ENCODE results near the gene ABI2.

Gene ABI2

DNA sequence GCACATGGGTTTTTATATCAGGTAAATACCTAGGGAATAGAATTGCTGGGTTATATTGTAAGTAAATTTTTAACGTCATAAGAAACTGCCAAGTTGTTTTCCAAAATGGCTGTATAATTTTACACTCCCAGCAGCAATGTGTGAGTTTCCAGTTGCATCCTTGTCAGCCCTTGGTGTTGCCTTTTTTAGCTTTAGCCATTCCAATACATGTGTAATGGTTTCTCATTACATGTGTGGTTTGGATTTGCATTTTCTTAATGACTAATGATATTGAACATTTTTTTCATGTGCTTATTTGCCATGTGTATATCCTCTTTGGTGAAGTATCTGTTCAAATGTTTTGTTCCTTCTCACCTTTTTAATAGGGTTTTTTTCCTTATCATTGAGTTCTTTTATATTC lies 70.8 kb downstream of the ABI2 start:
- TF ChIP-seq, protein P1, sequence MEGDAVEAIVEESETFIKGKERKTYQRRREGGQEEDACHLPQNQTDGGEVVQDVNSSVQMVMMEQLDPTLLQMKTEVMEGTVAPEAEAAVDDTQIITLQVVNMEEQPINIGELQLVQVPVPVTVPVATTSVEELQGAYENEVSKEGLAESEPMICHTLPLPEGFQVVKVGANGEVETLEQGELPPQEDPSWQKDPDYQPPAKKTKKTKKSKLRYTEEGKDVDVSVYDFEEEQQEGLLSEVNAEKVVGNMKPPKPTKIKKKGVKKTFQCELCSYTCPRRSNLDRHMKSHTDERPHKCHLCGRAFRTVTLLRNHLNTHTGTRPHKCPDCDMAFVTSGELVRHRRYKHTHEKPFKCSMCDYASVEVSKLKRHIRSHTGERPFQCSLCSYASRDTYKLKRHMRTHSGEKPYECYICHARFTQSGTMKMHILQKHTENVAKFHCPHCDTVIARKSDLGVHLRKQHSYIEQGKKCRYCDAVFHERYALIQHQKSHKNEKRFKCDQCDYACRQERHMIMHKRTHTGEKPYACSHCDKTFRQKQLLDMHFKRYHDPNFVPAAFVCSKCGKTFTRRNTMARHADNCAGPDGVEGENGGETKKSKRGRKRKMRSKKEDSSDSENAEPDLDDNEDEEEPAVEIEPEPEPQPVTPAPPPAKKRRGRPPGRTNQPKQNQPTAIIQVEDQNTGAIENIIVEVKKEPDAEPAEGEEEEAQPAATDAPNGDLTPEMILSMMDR (IDR thresholded peaks at IDR 0.05; ENCODE audit: low read depth, low read length, missing control alignments), result no peak
- no peak overlapping the region for H3K4me3 ChIP-seq (ENCODE audit: low read depth, low read length)
- DNase-seq (ENCODE audit: low read depth), result no peak
- in situ Hi-C loops (cut with HindIII; ENCODE audit: low sequenced_read_pairs), result no loop called here

DNA sequence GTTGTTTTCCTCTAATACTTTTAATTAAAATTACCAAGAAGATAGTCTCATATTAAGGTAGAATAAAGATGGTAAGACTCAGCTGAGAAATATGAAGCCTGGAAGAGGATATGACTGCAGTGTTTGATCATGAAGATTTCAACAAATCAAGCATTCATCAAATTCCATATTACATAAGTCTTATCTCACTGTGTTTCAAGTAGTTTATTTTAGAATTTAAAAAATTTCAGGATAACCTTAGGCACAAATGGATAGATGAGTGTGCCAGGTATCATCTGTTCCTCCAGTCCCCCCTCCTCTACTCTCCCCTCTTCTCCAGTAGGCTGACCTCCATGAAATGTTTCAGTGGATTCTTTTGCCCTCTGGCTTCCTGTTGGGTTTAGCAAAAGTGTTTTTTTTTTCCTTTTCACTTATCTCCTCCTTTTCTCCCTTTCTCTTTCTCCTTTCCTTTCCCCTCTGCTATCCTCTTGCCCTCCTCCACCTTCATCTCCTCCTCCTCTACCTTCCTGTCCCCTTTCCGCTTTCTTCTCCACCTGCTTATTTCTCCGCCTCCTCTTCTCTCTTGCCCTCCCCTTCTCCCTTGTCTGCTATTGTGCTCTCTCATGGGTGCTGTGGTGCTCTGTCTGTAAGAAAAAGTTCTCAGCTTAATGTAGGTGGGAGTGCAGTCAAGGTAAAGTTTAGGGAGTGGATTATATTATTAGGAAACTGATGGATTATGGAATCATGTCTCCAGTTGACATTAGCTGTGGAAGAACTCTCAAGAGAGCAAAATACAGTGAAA lies 72.8 kb downstream of the ABI2 start:
- TF ChIP-seq, protein P1 (IDR thresholded peaks at IDR 0.05; ENCODE audit: low read depth, low read length, missing control alignments), result no peak
- no peak for DNase-seq (ENCODE audit: low read depth)
- in situ Hi-C loops (cut with HindIII; ENCODE audit: low sequenced_read_pairs), result no loop called here
- no peak overlapping the region for H3K4me3 ChIP-seq (ENCODE audit: low read depth, low read length)

DNA sequence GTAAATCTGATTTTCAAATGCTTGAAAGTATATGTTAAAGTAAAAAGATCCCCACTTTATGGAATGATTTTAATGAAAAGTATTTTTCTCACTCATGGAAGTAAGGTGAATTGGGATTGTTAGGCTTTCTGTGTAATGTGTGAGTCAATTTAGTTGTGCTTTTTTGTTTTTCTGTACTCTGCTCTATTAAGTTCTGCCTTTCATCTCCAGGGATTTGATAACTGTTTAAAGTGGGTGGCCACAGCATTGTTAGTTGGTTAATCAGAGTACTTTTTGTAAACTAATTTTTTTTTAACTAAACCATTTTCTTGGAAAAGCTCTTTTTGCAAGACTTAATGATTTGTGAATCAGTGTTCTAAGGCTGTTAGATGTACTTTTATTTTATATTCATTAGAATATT lies 76.8 kb downstream of the ABI2 start:
- no peak overlapping the region for H3K4me3 ChIP-seq (ENCODE audit: low read depth, low read length)
- peak; percentile 44 for DNase-seq (ENCODE audit: low read depth)
- TF ChIP-seq, protein P1 (IDR thresholded peaks at IDR 0.05; ENCODE audit: low read depth, low read length, missing control alignments), result no peak
- in situ Hi-C loops (cut with HindIII; ENCODE audit: low sequenced_read_pairs), result no loop called here

DNA sequence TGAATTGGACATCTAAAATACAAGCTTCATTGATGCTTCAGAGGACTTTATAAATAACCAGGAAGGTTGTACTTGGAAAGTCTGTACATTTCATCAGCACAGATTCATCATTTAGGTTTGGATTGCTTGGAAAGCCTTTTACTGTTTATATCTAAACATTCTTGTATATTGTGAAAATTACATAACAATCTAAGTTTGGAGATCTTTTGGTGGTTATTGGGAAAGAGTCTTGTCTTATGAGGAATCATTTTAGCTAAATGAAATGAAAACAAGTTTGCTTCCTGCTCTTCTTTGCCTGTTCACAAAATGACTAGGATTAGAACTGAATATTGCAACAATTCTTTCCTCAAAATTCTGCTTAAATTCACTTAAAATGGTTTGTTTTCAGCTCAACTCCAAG lies 79.3 kb downstream of the ABI2 start:
- in situ Hi-C loops (cut with HindIII; ENCODE audit: low sequenced_read_pairs), result no loop called here
- no peak for DNase-seq (ENCODE audit: low read depth)
- TF ChIP-seq, protein P1 (IDR thresholded peaks at IDR 0.05; ENCODE audit: low read depth, low read length, missing control alignments), result no peak

DNA sequence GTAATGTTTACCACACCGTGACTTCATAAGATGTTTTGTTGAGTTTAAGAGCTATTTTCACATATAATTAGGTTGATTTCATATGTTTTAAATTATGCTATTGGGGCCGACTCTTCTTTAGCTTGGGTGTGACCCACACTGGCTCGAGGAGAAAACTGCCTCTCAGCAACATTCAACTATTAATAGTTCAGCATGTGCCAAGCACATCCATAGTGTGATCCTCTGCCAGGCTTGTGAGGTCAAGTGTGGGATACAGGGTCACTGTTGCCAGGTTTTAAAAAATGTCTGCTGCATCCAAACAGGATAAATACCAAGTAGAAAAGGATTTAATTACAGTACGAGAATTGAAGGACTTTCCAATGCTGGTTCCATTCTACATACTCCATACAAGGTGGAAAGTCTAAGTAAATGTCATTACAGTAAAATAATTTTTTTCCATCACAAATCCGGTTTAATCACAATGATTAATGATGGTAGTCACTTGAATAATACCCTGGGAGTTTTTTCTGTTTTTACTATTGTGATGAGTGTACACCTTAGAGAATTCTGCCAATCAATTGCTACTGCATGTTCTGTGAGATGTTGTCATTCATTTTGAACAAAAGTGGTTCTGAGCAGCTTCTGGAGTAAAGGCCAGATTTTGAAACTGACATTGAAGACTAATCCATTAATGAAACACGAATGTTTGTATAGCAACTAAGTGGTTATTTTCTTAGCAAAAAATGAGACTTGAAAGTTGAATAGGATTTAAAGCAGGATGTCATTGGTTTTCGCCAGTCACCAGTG lies 84.5 kb downstream of the ABI2 start:
- DNase-seq (ENCODE audit: low read depth), result no peak
- no peak overlapping the region for H3K4me3 ChIP-seq (ENCODE audit: low read depth, low read length)
- TF ChIP-seq, protein P1 (IDR thresholded peaks at IDR 0.05; ENCODE audit: low read depth, low read length, missing control alignments), result no peak
- in situ Hi-C loops (cut with HindIII; ENCODE audit: low sequenced_read_pairs), result no loop called here

More for the DNA sequence above, 79.3 kb downstream of the ABI2 start:
- no peak overlapping the region for H3K4me3 ChIP-seq (ENCODE audit: low read depth, low read length)

DNA sequence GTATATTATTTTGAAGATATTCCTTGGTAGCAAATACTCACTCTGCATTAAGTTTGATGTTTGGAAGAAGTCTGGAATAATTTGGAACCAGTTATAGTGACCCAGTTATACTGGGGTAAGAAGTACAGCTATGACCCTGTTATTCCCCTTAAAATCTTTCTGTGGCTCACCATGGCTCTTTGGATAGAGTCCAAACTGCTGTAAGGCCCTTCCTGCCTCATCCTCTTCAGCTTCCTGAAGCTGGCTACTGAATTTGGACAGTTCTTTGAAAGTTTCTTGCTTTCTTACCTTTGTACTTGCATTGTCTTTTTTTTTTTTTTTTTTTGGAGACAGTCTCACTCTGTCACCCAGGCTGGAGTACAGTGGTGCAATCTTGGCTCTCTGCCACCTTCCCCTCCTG lies 85.6 kb downstream of the ABI2 start:
- no peak for DNase-seq (ENCODE audit: low read depth)
- TF ChIP-seq, protein P1 (IDR thresholded peaks at IDR 0.05; ENCODE audit: low read depth, low read length, missing control alignments), result no peak
- no peak overlapping the region for H3K4me3 ChIP-seq (ENCODE audit: low read depth, low read length)
- in situ Hi-C loops (cut with HindIII; ENCODE audit: low sequenced_read_pairs), result no loop called here

Data from astrocyte of the cerebellum (primary cell).